DMS53 (cell line): Measurements from ENCODE around the gene BCL2.

Experiments
- DNase-seq: peaks from one replicate; lab custom pipeline; 2025; lab: John Stamatoyannopoulos, UW

The BCL2 gene

GRCh38 chr18:63155910-63156773 lies 163.4 kb downstream of the BCL2 start:
- peak; percentile 57 for DNase-seq

DNA sequence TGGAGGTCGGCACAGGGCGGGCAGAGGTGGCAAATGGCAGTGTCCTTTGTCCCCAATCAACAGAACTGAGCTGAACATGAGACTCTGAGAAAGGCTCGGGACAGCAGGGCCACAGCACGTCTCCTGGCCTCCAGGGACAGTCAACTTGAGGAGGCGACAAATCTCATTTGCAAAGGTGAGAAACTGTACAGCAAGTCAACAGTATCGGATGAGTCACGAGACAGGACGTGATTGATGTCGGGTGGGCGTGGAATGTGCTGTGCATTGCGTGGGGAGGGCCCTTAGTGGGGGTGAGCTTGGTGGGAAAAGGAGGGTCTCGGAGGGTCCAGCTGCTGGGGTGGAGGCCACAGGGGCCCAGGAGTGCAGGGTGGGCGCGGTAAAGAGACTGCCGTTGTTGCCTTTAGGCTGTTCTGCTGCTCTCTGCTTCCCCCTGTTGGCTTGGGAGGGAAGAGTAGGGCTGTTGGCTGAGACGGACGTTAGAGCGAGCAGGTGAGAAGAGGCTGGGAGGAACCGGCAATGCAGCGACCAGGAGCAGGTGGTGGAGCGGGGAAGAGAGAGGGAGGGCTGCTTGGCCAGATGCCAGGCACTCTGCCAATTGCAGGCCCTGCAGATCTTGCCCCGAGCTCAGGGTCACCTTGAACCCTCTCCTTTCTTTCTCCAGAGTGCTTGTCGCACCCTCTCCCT lies 164.3 kb downstream of the BCL2 start:
- DNase-seq: peak; percentile 99

DNA sequence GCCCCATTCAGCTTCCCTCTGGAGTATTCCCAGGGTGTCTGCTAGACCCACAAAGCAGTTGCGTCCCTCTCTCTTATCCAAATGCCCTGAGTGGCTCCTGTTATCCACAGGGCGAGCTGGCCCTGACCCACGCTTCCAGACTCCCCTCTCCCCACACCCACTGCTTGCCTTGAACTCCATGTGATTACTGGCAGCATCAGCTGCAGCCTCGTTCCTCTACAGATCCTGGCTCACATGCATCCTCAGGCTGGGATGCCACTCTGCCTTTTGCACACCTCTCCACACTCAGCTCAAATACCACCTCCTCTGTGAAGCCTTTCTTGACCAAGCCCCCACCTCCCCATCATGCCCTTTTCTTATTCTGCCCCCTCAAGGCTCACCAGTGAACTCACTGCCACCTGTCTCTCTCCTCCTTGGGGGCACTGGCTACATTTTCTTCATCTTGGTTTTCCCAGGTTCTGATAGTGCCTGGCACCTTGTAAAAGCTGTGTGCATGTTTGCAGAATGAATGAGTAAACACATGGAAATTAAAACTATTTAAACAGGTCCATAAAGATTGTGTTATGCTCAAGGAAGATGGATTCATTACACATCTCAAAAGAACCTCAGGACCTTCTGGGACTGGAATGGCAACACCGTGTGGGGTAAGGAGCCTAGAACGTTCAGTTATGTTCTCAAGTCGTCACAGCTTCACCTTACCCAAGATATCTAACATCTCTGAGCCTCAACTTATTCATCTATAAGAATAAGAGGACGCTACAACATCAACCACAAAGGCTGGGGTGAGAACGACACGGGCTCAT lies 165.0 kb downstream of the BCL2 start:
- no peak for DNase-seq

- peak; percentile 24 for DNase-seq
Observed at GRCh38 chr18:63152791-63153190, 166.8 kb downstream of the BCL2 start.

DNA sequence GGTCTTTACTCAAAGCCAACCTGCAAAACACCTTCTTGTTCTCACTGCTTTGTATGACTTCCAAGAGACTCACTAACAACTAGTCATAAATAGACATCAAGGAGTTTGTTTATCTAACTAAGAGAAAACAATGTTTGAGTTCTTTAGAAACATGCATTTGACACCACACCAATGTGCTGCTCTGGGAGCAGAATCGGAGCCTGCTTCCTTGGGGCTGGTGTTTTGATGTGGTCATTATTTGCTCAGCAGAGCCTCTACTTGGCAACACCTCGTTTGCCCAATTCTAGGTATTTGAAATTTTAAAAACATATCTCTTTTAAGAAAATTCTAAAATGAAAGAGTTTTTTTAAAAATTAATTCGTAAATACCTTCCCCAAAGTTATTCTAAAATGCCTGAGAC lies 167.5 kb downstream of the BCL2 start:
- peak; percentile 24 for DNase-seq

DNA sequence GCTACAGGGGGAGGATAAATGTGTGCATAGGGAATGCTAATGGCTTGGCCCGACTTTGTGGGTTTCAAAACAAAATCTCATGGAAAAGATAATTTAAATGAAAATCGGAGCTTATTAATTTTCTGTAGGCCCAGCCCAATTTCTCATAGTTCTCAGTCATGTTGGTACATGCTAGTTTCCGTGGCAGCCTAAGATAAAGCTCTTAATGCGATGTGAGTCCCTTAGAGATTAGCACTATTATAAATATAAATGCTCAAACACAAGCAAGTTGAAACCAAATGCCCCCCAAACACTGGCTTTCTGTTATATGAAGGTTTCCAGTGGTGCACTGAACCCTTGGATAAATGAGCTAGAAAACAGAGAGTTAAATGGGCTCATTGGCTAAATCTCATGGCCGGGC lies 168.0 kb downstream of the BCL2 start:
- DNase-seq: no peak

GRCh38 chr18:63150942-63151421 lies 168.6 kb downstream of the BCL2 start:
- no peak for DNase-seq

- no peak for DNase-seq
Observed at GRCh38 chr18:63150326-63150725, 169.2 kb downstream of the BCL2 start.

GRCh38 chr18:63149302-63149587 lies 170.3 kb downstream of the BCL2 start:
- DNase-seq: peak; percentile 76

DNA sequence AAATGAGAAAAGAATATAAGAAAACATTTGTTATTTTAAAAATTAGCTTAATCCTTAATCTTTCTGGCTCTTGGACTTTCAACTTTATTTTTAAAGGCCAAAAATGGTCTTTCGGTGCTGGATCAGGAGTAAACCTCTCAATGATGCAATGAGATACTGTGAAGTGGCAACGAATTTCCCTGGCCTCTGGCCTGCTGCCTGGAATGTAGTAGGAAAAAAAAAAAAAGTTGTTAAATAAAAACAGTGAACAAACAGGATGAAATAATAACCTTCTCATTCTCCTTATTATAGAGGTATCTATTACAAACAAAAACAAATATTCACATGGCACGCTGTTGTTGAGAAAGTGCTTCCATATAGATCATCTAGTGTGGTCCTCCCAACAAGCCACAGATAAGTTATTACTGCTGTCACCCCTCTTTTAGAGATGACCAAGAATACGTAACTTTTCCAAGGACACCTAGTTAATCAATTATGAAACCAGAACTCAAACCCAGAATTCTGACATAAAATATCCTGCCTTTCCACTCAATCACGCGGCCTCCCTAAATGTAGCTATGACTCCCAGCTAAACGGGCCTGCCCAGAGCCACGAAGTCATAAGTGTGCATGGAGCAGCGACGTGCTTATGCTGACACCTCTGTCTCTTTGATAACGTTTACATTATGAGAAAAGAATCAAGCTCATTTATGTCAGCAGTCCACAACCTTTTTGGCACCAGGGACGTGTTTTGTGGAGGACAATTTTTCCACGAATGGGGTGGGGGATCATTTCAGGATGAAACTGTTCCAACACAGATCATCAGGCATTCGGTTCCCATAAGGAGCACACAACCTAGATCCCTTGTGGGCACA lies 170.9 kb downstream of the BCL2 start:
- peak; percentile 76 for DNase-seq

DNA sequence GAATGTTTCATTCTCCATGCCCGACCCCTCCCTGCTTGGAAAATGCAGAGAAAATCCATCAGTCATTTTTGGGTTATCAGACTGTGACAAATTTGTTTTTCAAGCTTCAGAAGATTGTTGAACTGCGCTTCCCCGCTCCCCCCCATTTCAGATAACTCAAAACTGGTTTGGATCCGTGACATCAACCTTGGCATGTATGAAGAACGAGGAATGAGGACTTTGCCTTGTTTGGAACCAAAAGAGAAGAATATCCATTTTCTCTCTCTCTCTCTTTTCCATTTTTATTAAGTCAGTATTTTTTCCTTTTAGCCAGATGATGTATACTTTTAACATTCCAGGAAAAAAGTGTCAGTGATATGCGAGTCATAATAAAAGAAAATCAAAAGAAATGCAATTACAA lies 171.6 kb downstream of the BCL2 start:
- no peak for DNase-seq

- no peak for DNase-seq
Observed at GRCh38 chr18:63146828-63147409, 172.7 kb downstream of the BCL2 start.

GRCh38 chr18:63145851-63146555 lies 173.6 kb downstream of the BCL2 start:
- no peak for DNase-seq

DNA sequence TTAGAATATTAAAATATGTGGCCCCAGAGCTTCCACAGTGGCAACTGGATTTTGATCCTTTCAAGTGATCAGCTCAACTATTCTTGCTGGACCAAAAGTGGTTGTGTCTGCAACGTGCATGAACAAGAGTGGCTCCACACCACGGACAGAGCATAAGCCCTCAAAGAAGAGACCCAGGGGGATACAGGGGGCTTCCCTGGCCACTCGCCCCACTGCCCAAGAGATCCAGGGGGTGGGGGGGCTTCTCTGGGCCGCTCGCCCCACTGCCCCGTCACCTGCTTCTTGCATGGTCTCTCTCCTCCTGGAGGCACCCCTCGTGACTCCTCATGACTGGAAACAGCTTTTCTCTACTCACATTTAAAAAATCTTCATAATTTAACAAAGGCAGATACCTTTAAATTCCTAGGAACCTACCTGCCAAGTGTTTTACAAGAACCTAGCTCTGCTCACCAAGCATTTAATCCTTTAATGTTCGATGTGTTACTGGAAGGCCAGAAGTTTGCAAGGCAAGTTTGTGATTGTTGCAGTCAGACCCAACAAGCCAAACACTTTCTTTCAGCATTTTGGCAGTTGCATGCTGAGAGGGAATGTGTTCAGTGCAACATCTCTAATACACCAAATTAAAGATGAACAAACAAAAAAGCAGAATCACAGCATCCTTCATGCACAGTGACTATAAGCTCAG lies 174.3 kb downstream of the BCL2 start:
- no peak for DNase-seq

DNA sequence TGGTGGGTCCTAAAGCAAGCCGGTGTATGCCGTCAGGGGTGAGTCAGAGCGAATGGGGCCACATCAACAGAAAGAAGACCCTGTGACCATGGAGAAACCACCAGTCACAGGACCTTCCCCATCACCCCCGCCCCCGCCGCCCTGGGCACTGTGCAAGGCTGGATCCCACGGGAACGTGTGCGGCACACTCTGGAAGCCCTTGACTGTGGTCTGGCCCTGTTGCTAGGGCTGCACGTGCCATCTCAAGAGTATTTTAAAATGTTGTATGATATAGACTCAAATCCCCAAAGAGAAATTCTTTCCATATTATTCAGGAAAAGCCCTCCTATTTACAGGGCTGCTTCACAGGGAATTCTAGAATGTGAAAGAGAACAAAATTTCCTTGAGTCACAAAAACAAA lies 174.8 kb downstream of the BCL2 start:
- DNase-seq: no peak

DNA sequence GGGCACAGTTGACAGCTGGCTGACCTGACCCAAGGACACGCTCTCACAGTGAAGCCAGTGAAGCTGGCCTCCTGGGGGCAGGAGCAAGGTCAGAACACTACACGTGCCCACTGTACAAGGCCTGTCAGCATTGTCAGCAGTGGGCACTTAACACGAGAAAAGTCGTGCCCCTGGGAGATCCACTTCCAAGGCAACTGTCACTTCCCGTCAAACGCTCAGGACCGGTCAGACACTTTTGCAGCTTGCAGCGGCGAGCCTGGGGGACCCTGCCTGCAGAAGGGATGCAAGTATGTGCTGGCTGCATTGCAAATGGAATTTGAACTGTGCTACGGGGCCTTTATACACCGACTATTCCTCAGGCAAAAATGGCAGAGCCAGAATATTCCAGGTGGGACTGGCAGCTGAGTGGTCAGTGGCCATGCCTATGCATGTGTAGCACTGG lies 176.2 kb downstream of the BCL2 start:
- DNase-seq: no peak

DNA sequence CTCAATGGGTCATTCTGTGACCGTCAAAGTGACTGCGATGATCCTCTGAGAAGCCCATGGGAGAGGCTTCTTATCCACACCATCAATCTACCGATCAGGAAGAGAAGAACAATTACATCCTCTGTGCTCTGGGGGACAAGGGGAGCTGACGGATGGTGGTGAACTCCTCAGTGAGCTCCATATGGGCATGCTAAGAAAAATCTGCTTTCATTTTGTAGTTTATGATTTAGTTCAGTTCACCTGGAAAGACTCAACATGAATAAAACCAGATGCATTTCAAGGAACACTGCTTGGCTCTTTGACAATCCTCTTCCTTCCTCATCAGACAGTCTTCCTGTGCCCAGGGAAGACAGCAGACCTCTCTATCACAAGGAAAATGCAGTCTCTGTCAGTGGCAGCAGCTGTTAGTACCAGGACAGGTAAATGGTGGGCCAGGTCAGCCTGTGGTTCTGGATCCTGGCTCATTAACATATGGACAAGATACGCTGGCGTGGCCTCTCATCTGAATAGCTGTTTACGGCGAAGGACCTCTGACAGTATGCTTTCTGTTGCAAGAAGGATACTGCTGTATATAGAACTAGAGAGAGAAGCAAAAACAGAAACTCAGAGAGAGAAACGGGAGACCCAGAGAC lies 176.9 kb downstream of the BCL2 start:
- no peak for DNase-seq

GRCh38 chr18:63141778-63142176 lies 177.8 kb downstream of the BCL2 start:
- DNase-seq: no peak

- no peak for DNase-seq
Observed at GRCh38 chr18:63140997-63141777, 178.4 kb downstream of the BCL2 start.
